T-helper 2 cell treated with Interferon-gamma antibody and Interleukin-4, amounts not matched to agents 5 μg/mL and 100 μg/mL, for 36 hours (primary cell): ENCODE data around the gene PIK3R2.
"Not testable (repeated sequence)": the region's sequence is repeated elsewhere in the genome, so short reads cannot be mapped to it uniquely, and the experiment has no call there.

Source experiments
- DNase-seq: peaks from one replicate; pipeline ENCODE4 v3.0.0; 2021; ENCODE audit warnings: low spot score
- H3K27ac Mint-ChIP-seq: one replicate; pipeline ENCODE4 v1.8.0; 2021; ENCODE audit warnings: mild to moderate bottlenecking, mixed read lengths
- H3K27me3 Mint-ChIP-seq: one replicate; pipeline ENCODE4 v1.8.0; 2021; ENCODE audit warnings: low read depth, mixed read lengths
- H3K36me3 Mint-ChIP-seq: one replicate; pipeline ENCODE4 v1.8.0; 2021; ENCODE audit warnings: low read depth, mixed read lengths
- H3K4me1 Mint-ChIP-seq: one replicate; pipeline ENCODE4 v1.8.0; 2021; ENCODE audit warnings: low read depth, mixed read lengths
- H3K4me3 Mint-ChIP-seq: one replicate; pipeline ENCODE4 v1.8.0; 2022; ENCODE audit warnings: mild to moderate bottlenecking, moderate library complexity, mixed read lengths
- H3K9me3 Mint-ChIP-seq: one replicate; pipeline ENCODE4 v1.8.0; 2021; ENCODE audit warnings: mixed read lengths

The PIK3R2 gene

DNA sequence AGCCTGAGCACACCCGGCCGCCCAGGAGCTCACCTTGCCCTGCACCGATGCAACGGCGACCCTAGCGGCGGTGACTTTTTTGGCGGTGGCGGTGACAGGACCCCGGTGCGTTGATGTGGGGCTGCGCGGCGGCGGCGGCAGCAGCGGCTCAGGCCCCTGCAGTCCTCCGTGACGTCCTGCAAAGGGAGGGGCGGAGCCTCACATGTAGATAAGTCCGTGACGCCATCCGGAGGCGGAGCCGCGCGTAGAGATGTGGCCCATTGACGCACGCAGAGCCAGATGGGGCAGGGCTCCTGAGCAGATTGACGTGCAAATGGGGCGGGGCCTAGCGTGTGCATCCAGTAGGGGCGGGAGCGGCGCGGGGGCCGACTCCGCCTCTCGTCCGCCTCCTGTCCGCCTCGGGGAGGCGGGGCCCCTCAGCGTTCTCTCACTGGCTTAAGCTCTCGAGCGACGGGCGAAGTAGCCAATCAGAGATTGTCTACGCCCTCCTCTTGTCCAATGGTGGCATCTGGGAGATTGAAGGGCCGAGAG lies 51.0 kb downstream of the PIK3R2 start, which contains the start of gene RAB3A:
RAB3A (minus strand) TSS at position 180 of the 531 bp plus-strand sequence. CDS start 1,302 bp downstream, outside the sequence.
- DNase-seq: peak; percentile 99
- H3K4me3 Mint-ChIP-seq: peak within 1 kb of the TSS; percentile 93
- peaks cover 6% of the 10 kb centered on the region for H3K27me3 Mint-ChIP-seq
- H3K4me1 Mint-ChIP-seq: peaks cover 13% of the 10 kb centered on the region
- H3K9me3 Mint-ChIP-seq: no peaks in the 10 kb centered on the region
- H3K27ac Mint-ChIP-seq: peak within 1 kb of the TSS; percentile 91
- H3K36me3 Mint-ChIP-seq: peaks cover 4% of the 10 kb centered on the region

DNA sequence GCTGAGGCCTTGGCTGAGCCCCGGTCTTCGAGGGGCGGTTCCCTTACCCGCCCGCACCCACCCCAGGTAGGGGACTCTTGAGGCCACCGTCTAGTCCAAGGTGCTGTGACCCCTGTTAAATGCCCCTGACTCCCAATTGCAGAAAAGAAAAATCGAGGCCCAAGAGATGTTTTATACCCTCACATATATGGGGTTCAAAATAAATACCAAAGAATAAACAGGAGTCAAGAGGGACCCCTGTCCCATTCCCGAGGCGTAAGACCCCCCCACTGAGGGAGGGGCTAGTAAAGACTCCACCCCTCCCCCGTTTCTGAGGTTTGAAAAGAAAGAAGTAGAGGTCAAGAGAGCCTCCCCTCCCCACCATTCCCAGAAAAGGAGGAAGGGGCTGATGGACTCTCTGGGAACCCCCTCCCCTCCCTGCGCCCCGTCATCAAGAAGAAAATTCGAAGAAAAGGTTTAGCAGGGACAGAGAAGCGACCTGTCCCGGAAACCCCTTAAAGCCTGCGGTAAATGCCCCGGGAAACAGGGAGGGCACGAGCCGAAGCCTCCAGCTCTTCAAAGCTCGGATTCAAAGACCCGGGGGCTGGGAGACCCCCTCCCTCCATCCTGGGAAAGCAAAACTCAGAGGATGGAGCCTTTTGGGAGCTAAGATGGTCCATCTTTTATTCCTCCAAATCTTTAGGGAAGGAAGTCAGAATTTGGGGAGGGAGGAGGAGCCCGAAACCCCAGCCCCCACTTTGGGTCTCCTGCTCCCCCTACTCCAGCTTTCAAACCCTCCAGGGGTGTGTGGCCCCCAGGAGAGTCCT lies 51.6 kb downstream of the PIK3R2 start:
- peak; percentile 44 for DNase-seq
- H3K27me3 Mint-ChIP-seq: peaks cover 6% of the 10 kb centered on the region
- peak overlapping the region; percentile 91 for H3K27ac Mint-ChIP-seq
- peaks cover 13% of the 10 kb centered on the region for H3K4me1 Mint-ChIP-seq
- peak overlapping the region; percentile 92 for H3K4me3 Mint-ChIP-seq
- H3K9me3 Mint-ChIP-seq: no peaks in the 10 kb centered on the region
- peaks cover 4% of the 10 kb centered on the region for H3K36me3 Mint-ChIP-seq

DNA sequence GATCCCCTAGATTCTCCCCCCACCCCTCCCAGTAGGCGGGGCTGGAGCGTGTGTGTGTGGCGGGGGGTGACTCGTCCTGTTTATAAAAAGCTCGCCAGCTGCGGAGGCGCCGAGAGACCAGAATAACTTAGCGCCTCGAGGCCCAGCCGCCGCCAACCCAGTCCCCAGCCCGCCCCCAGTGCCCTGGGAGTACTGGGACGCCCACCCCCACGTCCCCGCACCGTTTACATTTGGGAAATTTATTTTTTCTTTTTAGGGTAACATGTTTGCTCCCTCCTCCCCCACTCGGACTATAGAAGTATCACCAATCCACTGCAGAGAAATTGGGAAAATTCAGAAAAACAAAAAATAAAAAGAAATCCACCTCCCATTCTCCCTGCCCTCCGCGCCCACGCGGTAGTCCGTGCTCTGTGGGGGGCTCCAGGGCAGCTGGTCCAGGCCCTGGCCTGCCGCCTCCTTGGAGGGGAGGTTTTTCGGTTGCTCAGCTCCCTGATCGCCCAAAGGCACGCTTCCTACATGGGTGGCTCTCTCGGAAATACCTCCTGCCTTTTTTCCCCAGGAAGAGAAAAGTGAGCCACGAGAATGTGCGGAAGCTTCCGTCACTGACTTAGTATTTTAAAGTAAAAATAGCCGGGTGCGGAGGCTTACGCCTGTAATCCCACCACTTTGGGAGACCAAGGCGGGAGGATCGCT lies 52.4 kb downstream of the PIK3R2 start:
- H3K27me3 Mint-ChIP-seq: peaks cover 6% of the 10 kb centered on the region
- no peaks in the 10 kb centered on the region for H3K9me3 Mint-ChIP-seq
- peaks cover 13% of the 10 kb centered on the region for H3K4me1 Mint-ChIP-seq
- peak overlapping the region; percentile 92 for H3K4me3 Mint-ChIP-seq
- peaks cover 4% of the 10 kb centered on the region for H3K36me3 Mint-ChIP-seq
- peak; percentile 55 for DNase-seq
- H3K27ac Mint-ChIP-seq: peak overlapping the region; percentile 91

DNA sequence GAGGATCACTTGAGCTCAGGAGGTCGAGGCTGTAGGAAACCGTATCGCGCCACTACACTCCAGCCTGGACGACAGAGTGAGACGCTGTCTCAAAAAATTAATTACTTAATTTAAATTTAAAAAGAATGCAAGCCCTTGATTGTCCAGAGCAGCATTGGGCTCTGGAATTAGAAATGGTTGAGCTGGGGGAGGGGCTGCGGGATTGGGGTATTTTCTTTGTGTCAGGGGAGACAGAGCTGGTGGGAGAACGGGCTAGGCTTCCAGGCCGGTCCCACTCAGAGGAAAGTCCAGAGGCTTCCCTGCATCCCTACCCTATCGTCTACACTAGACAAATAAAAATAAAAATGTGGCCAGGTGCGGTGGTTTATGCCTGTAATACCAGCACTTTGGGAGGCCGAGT lies 53.1 kb downstream of the PIK3R2 start:
- Mint-ChIP-seq H3K9me3 (no peaks in the 10 kb centered on the region), H3K36me3 (peaks cover 4% of the 10 kb centered on the region), H3K4me3 (no peak overlapping the region), H3K27ac (no peak overlapping the region), H3K27me3 (peaks cover 6% of the 10 kb centered on the region), H3K4me1 (peaks cover 13% of the 10 kb centered on the region)
- no peak for DNase-seq

DNA sequence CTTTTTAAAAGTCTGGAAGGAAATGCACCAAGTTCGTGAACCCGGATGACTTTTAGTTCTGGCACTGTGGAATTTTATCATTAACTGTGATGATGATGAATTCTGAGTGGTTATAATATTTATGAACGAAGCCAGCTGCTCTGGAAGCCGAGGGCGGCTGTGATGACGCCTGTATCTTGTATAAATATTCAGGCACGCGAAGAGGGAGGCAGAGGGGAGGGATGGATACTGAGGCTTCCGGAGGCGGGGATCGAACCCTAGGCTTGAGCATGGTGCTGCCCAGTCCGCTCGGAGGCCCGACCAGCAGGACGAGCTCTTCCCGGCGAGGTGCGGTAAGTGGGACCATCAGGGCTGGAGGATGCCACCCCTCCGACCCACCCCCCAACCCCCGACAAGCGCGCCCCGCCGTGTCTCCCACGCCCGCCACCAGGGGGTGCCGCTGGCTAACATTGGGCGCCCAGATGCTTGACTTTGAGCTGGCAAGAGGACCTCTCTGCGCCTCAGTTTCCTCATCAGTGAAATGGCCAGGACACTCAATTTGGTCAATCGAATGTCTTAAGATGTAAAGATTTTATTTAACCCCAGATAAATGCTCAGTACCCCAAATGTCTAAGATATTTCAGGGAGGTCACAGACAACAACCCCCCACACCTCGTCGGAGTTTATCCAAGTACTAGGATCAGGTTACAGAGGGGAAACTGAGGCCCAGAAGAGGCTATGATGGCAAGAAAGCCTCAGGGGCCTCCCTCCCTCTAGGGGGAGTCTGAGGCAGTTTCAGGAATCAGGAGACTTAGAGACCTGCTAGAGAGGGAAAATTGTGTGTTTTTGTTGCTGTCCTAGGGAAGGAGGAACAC lies 55.4 kb downstream of the PIK3R2 start:
- Mint-ChIP-seq H3K27ac (no peak overlapping the region), H3K9me3 (no peaks in the 10 kb centered on the region), H3K36me3 (no peaks in the 10 kb centered on the region), H3K4me1 (peaks cover 7% of the 10 kb centered on the region), H3K27me3 (peaks cover 6% of the 10 kb centered on the region), H3K4me3 (no peak overlapping the region)
- peak; percentile 34 for DNase-seq

DNA sequence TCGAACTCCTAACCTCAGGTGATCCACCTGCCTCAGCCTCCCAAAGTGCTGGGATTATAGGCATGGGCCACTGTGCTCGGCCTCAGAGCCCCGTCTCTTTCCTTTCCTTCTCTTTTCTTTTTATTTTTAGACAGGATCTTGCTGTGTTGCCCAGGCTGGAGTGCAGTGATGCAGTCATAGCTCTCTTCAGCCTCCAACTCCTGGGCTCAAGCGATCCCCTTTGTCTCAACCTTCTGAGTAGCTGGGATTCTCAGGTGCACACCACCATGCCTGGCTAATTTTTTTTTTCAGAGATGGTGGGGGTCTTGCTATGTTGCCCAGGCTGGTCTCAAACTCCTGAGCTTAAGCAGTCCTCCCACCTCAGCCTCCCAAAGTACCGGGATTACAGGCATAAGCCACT lies 56.9 kb downstream of the PIK3R2 start:
- not testable (repeated sequence) for H3K4me1 Mint-ChIP-seq, H3K27ac Mint-ChIP-seq, H3K36me3 Mint-ChIP-seq, DNase-seq, H3K27me3 Mint-ChIP-seq, H3K9me3 Mint-ChIP-seq, H3K4me3 Mint-ChIP-seq

DNA sequence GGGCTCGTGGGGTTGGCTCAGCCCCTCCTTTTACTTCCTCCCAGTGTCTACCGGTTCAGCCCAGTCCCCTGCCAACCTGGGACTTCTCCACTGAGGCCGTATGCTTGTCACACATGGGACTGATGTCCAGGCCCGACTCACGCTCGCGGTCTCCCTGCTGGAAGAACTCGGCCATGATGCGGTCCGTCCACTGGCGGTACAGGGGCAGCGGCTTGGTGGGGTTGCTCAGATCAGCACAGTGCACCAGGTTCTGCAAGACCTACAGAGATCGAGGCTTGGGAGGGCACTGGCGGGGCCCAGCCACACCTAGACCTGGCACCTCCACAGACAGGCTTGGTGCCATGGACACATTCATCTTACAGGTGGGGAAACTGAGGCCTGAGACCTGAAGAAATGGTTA lies 58.7 kb downstream of the PIK3R2 start:
- Mint-ChIP-seq H3K27me3 (peaks cover 9% of the 10 kb centered on the region), H3K4me1 (peaks cover 3% of the 10 kb centered on the region), H3K4me3 (no peak overlapping the region), H3K36me3 (no peaks in the 10 kb centered on the region), H3K9me3 (no peaks in the 10 kb centered on the region), H3K27ac (no peak overlapping the region)
- no peak for DNase-seq

DNA sequence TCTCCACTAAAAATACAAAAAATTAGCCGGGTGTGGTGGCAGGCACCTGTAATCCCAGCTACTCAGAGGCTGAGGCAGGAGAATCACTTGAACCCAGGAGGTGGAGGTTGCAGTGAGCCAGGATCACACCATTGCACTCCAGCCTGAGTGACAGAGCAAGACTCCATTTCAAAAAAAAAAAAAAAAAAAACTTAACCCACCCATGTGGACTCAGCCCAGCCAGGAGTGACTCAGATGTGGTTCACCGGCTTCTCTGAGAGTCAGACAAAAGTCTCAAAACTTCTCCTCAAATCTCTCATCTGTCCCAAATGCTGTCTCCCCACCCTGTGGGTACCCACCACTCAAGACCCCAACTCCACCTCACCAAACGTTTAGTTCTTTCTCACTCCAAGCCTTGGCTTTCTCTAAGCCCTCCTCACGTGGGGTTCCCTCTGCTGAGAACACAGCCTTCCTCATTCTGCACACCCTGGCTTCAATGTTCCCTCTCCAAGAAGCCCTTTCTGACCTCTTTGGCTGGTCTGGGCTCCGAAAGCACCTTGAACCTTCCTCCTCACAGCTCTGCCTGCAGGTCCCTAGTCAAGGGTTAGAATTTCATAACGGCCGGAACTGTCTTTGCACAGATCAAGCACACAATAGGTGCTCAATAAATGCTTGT lies 61.9 kb downstream of the PIK3R2 start:
- H3K4me1 Mint-ChIP-seq: no peaks in the 10 kb centered on the region
- H3K4me3 Mint-ChIP-seq: no peak overlapping the region
- peaks cover 8% of the 10 kb centered on the region for H3K27me3 Mint-ChIP-seq
- no peaks in the 10 kb centered on the region for H3K9me3 Mint-ChIP-seq
- DNase-seq: no peak
- H3K36me3 Mint-ChIP-seq: no peaks in the 10 kb centered on the region
- no peak overlapping the region for H3K27ac Mint-ChIP-seq

DNA sequence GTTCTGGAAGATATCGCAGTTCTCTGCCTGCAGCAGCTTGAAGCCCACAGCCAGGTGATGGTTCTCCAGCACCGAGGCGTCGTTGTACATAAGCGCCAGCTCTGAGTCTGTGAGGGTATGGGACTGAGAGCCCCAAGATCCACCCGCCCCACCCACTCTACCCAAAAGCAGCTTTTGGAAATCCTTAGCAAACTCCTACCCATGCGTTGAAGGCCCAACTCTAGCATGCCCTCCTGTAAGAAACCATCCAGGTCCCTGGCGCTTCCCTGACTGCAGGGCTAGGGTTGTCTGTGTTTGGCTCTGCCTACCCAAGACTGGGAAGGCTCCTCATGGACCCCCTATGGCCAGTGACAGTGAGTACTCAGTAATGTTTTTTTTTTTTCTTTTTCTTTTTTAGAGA lies 63.8 kb downstream of the PIK3R2 start:
- no peak overlapping the region for H3K4me3 Mint-ChIP-seq
- no peak for DNase-seq
- H3K36me3 Mint-ChIP-seq: no peaks in the 10 kb centered on the region
- no peaks in the 10 kb centered on the region for H3K9me3 Mint-ChIP-seq
- no peak overlapping the region for H3K27ac Mint-ChIP-seq
- no peaks in the 10 kb centered on the region for H3K4me1 Mint-ChIP-seq
- peaks cover 11% of the 10 kb centered on the region for H3K27me3 Mint-ChIP-seq

DNA sequence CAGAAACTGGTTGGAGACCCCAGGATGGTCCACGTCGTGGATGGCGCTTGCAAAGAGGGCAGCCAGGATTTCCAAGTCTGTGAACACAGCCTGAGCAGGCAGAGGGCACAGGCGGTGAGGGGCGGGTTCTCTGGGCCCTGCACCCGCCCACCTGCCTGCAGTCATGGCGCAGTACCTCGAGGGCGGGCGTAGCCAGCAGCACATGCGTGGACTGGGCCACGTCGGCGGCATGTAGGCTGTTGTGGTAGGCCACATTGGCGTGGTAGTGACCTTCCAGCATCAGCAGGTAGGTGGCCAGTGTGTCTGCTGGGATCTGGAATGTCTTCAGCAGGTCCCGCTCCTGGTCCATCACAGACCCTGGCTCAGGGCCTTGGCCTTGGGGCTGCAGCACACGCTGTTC lies 65.2 kb downstream of the PIK3R2 start:
- no peaks in the 10 kb centered on the region for H3K4me1 Mint-ChIP-seq
- no peak for DNase-seq
- H3K36me3 Mint-ChIP-seq: no peaks in the 10 kb centered on the region
- H3K27me3 Mint-ChIP-seq: peaks cover 11% of the 10 kb centered on the region
- H3K27ac Mint-ChIP-seq: no peak overlapping the region
- H3K9me3 Mint-ChIP-seq: no peaks in the 10 kb centered on the region
- H3K4me3 Mint-ChIP-seq: no peak overlapping the region

DNA sequence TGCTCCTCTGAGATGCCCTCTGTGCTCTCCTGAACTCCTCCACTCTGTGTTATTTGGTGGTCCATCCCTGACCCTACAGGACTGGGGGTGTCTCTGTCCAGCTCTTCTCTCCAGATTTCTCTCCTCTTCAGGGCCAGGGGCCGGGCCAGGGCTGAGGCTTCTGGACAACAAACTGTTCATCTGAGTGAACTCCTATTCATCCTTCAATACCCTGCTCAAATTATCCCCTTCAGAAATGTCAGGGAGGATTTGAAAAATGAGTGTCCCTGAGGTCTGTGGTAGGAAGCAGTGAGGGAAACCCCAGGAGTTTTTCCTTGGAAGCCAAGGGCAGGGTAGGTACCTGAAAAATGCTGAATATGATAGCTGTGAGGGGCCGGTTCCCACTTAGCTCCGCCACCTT lies 65.6 kb downstream of the PIK3R2 start:
- no peaks in the 10 kb centered on the region for H3K9me3 Mint-ChIP-seq
- H3K27me3 Mint-ChIP-seq: peaks cover 11% of the 10 kb centered on the region
- H3K4me3 Mint-ChIP-seq: no peak overlapping the region
- no peak overlapping the region for H3K27ac Mint-ChIP-seq
- no peak for DNase-seq
- H3K36me3 Mint-ChIP-seq: no peaks in the 10 kb centered on the region
- no peaks in the 10 kb centered on the region for H3K4me1 Mint-ChIP-seq
